Fibroblast of pulmonary artery (primary cell): ENCODE measurements around the gene RASGRF1.

ENCODE experiments used
- DNase-seq: peaks from one replicate; pipeline ENCODE4 v3.0.0-alpha.2; 2010; ENCODE audit warnings: low read depth
- H3K4me3 ChIP-seq: replicated peaks from 2 replicates; pipeline ENCODE4 v1.5.1; 2011; ENCODE audit warnings: low read depth, mild to moderate bottlenecking, control low read depth, low read length, moderate library complexity
- CTCF ChIP-seq: IDR thresholded peaks from 2 replicates; pipeline ENCODE4 v1.5.1; 2011; ENCODE audit warnings: mild to moderate bottlenecking, control low read depth, low read length, inconsistent platforms; ENCODE audit errors: missing control alignments

The RASGRF1 gene

DNA sequence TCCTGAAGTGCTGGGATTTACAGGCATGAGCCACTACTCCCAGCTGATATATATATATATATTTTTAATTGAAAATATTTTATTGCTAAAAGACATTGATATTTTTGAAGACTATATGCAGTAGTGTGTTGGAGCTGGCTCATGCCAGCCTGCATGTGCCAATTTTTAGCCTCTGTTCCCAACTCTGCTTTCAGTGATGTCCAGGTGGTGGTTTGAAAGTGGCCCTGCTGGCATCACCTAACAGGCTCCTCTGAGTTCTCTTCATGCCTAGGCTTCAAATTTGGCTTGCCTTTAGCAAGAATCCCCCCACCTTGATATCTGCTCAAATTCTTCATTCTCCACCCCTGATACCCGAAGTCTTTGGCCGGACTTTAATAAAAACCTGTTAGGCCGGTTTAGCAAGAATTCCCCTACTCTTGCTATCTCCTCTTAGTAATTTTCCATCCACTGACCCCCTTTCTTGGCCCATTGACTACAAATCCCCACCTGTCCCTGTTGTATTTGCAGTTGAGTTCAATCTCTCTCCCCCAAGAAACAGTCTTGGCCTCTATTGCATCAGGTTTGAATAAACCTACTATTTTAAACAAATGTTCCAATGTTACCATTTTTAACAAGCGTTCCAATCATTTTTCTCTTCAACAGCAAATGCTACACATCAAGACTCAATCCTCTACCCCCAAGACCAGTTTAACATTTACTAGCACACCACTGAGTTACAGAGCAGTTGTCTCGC is 121.9 kb downstream of the RASGRF1 start:
- DNase-seq: no peak
- no peak overlapping the region for H3K4me3 ChIP-seq
- no peak for TF ChIP-seq CTCF

DNA sequence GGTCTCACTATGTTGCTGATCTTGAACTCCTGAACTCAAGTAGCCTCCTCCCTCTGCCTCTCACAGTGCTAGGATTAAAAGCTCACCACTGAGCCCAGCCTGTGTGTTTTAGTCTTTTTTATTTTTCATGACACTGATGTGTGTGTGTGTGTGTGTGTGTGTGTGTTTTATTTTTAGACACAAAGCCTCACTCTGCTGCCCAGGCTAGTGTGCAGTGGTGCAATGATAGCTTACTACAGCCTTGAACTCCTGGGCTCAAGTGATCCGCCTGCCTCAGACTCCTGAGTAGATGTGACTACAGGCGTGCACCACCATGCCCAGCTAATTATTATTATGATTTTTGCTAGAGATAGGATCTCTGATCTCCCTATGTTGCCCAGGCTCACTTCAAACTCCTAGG is 122.5 kb downstream of the RASGRF1 start:
- DNase-seq: no peak
- H3K4me3 ChIP-seq: no peak overlapping the region
- no peak for TF ChIP-seq CTCF

- DNase-seq: no peak
- TF ChIP-seq CTCF: no peak
- H3K4me3 ChIP-seq: no peak overlapping the region
Measured at GRCh38 chr15:78960308-78960707, 130.3 kb downstream of the RASGRF1 start.

GRCh38 chr15:78959360-78959759 is 131.2 kb downstream of the RASGRF1 start:
- no peak overlapping the region for H3K4me3 ChIP-seq
- no peak for DNase-seq
- no peak for TF ChIP-seq CTCF

DNA sequence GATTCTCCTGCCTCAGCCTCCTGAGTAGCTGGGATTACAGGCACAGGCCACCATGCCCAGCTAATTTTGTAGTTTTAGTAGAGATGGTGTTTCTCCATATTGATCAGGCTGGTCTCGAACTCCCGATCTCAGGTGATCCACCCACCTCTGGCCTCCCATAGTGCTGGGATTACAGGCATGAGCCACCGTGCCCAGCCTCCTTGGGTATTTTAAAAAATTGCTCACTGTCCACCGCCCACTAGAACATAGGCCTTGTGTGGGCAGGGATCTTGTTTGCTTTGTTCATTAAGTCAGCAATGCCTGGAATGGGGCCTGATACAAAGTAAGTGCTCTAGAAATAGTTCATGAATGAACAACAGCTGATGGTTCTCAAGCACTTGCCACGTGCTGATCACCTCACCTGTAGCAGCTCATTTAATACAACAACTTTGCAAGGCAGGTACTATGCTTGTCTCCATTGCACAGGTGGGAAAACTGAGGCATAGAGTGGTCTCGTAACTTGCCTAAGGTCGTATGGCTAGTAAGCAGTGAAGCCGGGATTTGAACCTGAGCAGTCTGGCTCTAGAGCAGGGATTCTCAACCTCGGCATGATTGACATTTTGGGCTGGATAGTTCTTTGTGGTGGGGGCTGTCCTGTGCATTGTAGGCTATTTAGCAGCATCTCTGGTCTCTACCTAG is 133.0 kb downstream of the RASGRF1 start:
- H3K4me3 ChIP-seq: no peak overlapping the region
- DNase-seq: no peak
- no peak for TF ChIP-seq CTCF

- no peak overlapping the region for H3K4me3 ChIP-seq
- no peak for DNase-seq
- no peak for TF ChIP-seq CTCF
Measured at GRCh38 chr15:78956937-78957336, 133.6 kb downstream of the RASGRF1 start.
